Mammary epithelial cell (primary cell): ENCODE data around the gene GDF15.

Experiments used
- EZH2 ChIP-seq: IDR thresholded peaks from 2 replicates; pipeline ENCODE4 v1.6.1; 2012; ENCODE audit warnings: low read length, inconsistent platforms, borderline replicate concordance
- TF ChIP-seq, protein P1 (sequence below), 2 donors: IDR thresholded peaks in 1 of 2; conservative IDR thresholded peaks in 1 of 2; 2 replicates each; pipeline ENCODE4 v1.5.1; 2011 to 2012; ENCODE audit warnings: inconsistent platforms in 2 of 2, low read length in 2 of 2, mild to moderate bottlenecking in 2 of 2, control low read depth in 1 of 2, low read depth in 1 of 2; ENCODE audit not compliant: insufficient read depth in 1 of 2; ENCODE audit errors: extremely low read depth in 1 of 2

DNA sequence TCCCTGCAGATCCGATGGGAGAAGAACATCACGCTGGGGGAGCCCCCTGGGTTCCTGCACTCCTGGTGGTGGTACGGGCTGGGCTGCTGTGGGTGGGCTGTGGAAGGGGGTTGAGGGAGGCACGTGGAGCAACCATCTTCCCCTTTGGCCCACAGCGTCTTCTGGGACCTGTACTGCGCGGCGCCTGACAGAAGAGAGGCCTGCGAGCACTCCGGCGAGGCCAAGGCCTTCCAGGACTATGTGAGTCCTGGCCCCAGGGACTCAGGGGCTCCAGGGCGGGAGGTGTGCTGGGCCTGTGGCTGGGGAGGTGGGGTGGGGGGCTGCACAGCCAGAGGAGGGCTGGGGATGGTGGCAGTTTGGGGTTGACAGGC lies 41.8 kb downstream of the GDF15 start:
- TF ChIP-seq, protein P1, sequence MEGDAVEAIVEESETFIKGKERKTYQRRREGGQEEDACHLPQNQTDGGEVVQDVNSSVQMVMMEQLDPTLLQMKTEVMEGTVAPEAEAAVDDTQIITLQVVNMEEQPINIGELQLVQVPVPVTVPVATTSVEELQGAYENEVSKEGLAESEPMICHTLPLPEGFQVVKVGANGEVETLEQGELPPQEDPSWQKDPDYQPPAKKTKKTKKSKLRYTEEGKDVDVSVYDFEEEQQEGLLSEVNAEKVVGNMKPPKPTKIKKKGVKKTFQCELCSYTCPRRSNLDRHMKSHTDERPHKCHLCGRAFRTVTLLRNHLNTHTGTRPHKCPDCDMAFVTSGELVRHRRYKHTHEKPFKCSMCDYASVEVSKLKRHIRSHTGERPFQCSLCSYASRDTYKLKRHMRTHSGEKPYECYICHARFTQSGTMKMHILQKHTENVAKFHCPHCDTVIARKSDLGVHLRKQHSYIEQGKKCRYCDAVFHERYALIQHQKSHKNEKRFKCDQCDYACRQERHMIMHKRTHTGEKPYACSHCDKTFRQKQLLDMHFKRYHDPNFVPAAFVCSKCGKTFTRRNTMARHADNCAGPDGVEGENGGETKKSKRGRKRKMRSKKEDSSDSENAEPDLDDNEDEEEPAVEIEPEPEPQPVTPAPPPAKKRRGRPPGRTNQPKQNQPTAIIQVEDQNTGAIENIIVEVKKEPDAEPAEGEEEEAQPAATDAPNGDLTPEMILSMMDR (conservative IDR thresholded peaks at IDR 0.05 in 1 of 2, IDR thresholded peaks at IDR 0.05 in 1 of 2; ENCODE audit: extremely low read depth in 1 of 2, insufficient read depth in 1 of 2, low read depth in 1 of 2, low read length in 2 of 2): no peak
- TF ChIP-seq EZH2: no peak
